ENCODE measurements around the gene SIGLEC7.

The SIGLEC7 gene

DNA sequence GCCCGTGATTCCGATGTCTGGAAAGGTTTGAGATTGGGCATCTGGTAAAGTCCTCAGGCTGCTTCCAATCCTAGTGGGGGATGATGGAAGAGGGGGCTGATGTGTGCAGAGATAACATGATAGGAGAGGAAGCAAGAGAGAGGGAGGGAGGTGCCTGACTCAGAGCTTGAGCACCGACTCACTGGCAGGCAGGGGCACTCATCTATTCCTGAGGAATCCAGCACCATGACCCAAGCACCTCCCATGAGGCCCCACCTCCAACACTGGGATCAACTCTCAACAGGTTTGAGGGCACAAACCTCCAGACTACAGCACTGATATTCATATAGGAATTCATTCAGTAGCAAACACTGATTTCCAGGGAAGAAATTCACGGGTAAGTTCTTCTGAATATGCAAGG is 23.0 kb upstream of the SIGLEC7 start:
- DNase-seq (ENCODE audit: low spot score), result no peak

DNA sequence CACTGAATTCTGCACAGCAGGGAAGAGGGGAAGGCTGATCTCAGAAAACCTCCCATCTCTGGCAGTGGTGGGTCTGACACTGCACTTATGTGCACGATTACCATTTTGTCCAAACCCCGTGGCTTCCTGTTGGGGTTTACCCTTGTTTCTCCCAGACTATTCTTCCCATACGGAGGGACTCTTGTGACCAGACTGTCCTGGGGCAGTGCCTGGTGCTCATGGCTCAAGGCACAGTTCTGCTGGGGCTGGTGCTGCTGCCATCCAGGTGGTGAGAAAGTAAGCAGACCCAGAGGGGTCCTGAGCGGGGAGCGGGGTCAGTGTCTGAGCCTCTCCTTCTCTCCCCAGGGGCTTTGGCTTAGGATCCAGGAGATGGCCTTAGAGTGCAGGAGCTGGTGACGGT is 22.5 kb upstream of the SIGLEC7 start:
- no peak for DNase-seq (ENCODE audit: low spot score)

DNA sequence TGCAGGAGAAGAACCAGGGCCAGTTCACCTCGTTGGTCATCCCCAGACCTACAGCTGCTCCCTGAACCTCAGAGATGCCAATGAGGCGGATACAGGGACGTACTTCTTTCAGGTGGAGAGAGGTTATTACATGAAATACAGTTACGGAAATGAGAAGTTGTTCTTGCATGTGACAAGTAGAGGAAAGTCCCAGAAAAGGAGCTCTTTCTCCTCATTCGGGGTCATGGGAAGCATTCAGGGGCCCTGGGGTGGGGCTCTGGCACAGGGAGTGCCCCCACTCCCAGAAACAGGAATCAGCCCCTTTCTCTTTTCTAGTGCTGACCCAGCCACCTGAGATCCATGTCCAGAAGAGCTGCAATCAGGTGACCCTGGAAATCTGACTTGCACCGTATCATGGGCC is 21.9 kb upstream of the SIGLEC7 start:
- DNase-seq (ENCODE audit: low spot score), result no peak

DNA sequence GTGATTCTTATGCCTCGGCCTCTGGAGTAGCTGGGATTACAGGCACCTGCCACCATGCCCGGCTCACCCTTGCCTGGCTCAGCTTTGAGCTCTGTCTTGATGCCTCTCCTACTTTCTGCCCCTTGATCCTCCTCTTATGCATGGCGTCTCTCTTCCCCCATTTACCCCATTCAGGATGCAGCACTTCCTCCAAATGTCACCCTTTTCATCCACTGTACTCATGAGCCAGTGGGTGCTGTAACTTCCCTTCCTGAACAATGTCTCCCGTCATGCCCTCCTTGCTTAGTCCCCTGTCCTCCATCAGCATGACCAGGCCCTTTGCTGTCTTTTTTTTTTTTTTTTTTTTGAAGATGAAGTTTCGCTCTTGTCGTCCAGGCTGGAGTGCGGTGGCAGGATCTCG is 20.8 kb upstream of the SIGLEC7 start:
- no peak for DNase-seq (ENCODE audit: low spot score)

DNA sequence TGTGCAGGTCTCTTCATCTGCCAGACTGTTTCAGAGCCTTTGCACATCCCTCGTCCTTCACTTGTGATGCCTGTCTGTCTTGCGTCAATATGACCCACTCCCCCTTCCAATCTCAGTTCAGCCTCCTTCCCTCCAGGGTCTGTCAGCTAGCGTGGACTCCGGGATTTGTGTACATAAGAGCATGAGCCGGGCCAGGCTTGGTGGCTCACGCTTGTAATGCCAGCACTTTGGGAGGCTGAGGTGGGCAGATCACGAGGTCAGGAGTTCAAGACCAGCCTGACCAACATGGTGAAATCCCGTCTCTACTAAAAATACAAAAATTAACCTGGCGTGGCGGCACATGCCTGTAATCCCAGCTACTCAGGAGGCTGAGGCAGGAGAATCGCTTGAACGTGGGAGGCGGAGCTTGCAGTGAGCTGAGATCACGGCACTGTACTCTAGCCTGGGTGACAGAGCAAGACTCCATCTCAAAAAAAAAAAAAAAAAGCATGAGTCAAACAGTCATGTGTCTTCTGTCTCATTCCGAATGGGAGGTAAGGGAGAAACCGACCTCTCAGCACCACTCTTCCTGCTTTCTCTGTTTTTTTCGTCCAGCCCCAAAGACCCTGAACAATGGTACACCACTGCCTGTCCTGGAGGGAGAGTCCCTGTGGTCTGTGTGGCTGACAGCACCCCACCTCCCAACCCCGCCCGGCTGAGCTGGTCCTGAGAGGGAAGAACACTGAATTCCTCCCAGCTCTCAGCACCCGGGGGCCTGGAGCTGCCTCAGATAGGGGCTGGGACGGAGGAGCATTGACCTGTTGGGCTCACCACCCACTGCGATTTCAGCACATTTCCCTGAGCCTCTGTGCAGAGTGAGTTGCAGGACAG is 19.8 kb upstream of the SIGLEC7 start:
- DNase-seq (ENCODE audit: low spot score), result no peak

DNA sequence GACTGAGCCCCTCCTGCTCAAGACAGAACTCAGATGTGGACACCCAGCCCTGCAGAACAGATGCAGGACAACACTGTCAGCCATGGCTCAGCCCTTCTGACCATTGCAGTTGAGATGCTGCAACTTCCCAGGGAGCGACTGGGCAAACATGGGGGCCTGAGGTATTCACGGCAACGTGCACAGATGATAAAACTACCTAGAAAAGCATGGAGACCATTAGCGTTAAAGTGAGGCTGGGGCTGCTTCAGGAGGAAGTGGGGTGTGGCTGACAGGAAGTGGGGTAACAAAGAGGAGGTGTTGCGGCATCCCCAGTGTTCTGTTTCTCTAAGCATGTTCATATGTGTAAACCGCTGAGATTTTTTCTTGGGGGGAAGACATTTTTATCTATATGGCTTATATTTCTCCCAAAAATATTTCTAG is 18.7 kb upstream of the SIGLEC7 start:
- no peak for DNase-seq (ENCODE audit: low spot score)

DNA sequence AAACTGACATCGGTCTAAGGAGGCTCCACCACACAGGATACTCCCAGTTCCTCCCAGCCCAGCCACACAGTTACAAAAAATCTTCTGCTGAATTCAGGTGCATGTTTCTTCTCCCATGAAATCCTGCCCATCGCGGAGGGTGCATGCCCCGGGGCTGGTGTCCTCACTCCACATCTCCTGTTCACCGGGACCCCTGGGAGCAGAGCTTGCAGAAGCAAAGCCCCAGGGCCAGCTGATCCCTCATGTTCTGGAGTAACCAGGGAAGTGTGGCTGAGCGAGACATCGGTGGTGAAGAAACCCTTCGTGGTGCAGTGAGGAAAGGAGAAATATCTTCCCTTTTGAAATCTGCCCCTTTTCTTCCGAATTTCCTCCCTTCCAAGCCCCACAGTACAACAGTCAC is 18.3 kb upstream of the SIGLEC7 start:
- DNase-seq (ENCODE audit: low spot score), result no peak

DNA sequence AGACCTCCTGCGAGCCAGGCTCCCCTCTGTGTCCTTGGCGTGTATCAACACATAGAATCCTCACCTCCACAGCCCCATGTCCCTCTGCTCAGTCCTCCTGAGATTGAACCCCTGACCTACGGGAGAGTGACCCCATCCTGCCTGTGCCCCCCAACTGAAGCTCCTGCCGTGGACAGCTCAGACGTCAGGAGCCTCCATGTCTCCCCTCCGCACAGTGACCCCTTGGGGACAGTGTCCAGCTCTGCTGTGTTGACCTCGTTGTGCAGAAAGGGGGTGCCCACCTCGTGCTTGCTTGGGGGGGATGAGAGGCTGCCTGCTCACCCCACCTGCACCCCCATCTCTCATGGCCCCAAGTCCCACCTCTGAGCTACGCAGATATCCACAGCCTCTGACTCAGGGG is 17.9 kb upstream of the SIGLEC7 start:
- DNase-seq (ENCODE audit: low spot score), result no peak

DNA sequence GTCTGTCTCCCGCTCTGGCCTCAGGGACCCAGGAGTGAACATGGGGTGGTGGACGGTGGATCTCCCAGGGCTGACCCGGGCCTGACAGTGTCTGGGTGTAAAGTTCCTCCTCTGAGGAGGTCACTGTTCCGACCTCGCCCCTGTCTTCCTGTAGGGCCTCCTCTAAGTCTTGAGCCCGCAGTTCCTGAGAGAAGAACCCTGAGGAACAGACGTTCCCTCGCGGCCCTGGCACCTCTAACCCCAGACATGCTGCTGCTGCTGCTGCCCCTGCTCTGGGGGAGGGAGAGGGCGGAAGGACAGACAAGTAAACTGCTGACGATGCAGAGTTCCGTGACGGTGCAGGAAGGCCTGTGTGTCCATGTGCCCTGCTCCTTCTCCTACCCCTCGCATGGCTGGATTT is 17.4 kb upstream of the SIGLEC7 start, which contains the start of gene SIGLEC9:
SIGLEC9 (plus strand) TSS at position 178 of the 400 bp plus-strand sequence; CDS start at position 247, 69 bp downstream.
- DNase-seq (ENCODE audit: low spot score), result no peak

DNA sequence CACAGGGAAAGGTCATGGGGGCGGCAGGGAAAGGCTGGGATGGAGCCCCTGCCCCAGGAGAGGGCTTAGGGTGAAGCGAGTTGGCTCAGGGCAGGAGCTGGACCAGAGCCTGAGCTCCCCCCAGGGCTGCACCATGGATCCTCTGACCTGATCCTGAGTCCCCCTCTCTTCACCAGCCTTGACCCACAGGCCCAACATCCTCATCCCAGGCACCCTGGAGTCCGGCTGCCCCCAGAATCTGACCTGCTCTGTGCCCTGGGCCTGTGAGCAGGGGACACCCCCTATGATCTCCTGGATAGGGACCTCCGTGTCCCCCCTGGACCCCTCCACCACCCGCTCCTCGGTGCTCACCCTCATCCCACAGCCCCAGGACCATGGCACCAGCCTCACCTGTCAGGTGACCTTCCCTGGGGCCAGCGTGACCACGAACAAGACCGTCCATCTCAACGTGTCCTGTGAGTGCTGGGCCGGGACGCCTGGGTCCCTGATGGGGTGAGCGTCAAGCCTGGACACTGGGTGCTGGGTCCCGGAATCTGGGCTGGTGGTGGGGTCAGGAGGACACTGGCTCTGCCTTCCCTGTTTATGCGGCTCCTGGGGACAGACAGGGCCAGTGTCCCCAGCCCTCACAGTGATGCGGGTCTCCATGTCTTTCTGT is 16.6 kb upstream of the SIGLEC7 start:
- DNase-seq (ENCODE audit: low spot score), result no peak

DNA sequence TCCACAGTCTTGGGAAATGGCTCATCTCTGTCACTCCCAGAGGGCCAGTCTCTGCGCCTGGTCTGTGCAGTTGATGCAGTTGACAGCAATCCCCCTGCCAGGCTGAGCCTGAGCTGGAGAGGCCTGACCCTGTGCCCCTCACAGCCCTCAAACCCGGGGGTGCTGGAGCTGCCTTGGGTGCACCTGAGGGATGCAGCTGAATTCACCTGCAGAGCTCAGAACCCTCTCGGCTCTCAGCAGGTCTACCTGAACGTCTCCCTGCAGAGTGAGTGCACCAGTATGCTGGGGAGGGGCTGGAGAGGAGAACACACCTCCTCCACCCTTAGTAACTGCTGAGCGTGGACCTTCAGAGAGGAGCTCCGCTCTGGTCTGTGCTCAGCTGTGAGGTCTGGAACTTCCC is 15.1 kb upstream of the SIGLEC7 start:
- DNase-seq (ENCODE audit: low spot score), result no peak

DNA sequence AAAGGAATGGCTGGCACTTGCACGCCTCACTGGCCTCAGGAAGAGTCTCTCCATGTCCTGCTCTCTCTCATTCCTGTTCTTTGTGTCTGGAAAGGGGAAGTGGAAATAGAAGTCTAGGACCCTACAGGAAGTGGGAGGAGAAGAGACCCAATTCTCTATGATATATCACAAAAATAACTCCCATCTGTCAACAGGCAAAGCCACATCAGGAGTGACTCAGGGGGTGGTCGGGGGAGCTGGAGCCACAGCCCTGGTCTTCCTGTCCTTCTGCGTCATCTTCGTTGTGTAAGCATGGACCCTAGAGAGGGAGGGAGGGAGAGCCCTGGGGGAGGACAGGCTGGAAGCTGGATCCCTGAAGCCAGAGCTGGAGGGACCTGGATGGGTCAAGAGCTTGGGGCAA is 14.3 kb upstream of the SIGLEC7 start:
- DNase-seq (ENCODE audit: low spot score), result no peak

DNA sequence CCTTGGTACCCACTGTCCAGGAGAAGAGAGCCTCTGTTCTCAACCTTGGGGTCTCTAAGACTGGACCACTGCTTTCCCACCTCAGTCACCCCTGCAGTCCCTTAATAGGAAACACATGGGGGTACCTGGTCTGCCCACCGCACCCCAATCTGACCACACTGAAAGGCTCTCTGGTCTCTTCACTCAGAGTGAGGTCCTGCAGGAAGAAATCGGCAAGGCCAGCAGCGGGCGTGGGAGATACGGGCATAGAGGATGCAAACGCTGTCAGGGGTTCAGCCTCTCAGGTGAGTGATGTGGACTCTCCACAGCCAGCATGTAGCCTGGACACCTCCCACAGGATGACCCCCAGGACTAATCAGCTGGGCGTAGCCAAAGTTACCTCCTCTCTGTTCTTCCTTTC is 13.9 kb upstream of the SIGLEC7 start:
- DNase-seq (ENCODE audit: low spot score), result no peak

DNA sequence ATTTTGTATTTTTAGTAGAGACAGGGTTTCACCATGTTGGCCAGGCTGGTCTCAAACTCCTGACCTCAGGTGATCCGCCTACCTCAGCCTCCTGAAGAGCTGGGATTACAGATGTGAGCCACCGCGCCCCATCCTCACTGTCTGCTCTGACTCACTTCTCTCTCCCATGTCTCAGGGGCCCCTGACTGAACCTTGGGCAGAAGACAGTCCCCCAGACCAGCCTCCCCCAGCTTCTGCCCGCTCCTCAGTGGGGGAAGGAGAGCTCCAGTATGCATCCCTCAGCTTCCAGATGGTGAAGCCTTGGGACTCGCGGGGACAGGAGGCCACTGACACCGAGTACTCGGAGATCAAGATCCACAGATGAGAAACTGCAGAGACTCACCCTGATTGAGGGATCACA is 12.4 kb upstream of the SIGLEC7 start:
- no peak for DNase-seq (ENCODE audit: low spot score)

DNA sequence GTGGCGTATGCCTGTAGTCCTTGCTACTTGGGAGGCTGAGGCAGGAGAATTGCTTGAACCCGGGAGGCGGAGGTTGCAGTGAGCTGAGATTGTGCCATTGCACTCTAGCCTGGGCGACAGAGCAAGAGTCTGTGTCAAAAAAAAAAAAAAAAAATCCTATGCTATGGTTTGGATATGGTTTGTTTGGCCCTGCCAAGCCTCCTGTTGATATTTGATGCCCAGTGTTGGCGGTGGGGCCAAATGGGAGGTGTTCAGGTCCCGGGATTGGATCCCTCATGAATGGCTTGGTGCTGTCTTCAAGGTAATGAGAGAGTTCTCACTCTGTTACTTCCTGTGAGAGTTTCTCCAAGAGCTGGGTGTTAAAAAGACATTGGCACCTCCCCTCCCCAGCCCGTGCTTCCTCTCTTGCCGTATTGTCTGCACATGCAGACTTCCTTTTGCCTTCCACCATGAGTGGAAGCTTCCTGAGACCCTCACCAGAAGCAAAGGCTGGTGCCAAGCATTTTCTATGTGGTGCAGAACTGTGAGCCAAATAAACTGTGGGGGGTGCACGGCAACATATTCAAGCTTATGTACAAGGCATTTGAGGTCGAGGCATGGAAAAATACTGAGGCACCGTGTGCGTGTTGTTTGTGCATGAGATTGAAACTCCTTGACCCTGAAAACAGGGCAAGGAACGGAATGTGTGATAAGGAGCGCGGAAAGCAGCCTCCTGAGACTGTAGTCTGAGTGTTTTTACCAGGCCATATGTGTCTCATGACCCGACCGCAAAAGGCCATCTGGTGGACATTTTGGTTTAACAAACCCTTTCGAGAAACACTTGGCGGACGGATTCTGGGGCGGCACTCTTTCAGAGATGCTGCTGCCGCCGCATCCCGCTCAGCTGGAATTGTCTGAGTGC is 10.1 kb upstream of the SIGLEC7 start:
- no peak for DNase-seq (ENCODE audit: low spot score)

DNA sequence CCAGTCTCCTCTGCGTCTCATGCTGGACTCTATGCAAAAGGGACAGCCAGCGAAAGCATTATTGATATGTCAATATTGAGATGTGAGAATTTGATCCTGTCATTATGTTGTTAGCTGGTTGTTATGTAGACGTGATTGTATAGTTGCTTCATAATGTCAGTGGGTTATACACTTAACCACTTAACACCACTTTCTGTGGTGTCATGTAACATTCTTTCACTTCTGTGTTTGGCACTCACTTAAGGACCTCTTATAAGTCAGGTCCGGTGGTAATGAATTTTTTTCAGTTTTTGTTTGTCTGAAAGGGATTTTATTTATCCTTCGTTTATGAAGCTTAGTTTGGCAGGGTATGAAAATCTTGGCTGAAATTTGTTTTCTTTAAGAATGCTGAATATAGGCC is 7.1 kb upstream of the SIGLEC7 start:
- no peak for DNase-seq (ENCODE audit: low spot score)

DNA sequence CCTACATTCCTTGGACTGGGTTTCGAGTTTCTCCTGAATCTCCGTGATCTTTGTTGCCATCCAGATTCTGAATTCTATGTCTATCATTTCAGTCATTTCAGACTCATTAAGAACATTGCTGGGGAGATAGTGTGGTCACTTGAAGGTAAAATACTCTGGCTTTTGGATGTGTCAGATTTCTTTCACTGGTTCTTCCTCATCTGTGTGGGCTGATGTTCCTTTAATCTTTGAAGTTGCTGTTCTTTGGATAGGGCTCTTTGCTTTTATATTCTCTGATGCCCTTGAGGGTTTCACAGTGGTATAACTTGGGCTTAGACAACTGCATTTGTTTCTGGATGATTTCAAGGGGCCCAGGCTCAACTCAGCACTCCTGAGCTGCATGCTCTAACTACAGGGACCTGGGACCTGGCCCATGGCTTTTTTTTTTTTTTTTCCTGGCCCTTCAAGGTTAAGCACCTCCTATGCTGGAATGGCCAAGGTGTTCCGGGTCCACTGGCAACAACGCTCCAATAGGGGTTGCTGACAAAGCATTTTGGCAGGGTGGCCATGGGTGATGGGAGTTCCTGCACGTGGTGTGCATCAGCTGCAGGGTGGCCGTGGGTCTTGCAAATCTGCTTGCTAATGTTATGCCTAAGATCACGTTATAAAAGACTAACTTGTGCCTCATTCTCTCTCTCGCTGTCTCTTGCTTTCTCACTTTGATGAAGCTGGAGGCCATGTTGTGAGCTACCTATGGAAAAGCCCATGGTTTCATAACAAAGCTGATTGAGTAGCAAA is 5.9 kb upstream of the SIGLEC7 start:
- DNase-seq (ENCODE audit: low spot score), result no peak

DNA sequence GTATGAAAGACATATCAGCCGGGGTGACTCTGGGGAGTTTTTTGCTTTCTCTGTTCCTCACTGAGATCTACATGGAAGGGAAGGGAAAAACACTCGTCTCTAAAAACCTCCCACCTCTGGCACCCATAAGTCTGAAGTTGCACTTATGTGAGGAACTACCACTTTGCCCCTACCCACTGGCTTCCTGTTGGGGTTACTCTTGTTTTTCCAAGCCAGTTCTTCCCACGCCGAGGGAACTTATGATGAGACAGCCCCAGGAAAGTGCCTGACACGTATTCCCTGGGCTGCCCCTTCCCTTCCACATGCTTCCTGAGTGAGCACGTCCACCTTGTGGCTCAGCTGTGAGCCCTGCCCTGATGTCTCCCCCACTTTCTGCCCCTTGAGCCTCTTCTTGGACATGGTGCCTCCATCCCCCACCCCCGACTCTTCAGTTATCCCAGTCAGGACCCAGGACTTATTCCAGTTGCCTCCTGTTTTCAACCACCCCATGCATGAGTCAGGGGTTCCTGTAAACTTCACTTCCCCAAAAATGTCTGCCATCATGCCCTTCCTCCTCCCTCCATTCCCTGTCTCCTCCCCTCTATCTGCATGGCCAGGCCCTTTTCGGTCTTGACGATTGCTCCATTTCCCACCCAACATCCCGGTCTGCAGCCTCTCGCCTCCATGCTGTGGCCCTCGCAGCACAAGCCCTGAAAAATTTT is 5.1 kb upstream of the SIGLEC7 start:
- DNase-seq (ENCODE audit: low spot score), result no peak

DNA sequence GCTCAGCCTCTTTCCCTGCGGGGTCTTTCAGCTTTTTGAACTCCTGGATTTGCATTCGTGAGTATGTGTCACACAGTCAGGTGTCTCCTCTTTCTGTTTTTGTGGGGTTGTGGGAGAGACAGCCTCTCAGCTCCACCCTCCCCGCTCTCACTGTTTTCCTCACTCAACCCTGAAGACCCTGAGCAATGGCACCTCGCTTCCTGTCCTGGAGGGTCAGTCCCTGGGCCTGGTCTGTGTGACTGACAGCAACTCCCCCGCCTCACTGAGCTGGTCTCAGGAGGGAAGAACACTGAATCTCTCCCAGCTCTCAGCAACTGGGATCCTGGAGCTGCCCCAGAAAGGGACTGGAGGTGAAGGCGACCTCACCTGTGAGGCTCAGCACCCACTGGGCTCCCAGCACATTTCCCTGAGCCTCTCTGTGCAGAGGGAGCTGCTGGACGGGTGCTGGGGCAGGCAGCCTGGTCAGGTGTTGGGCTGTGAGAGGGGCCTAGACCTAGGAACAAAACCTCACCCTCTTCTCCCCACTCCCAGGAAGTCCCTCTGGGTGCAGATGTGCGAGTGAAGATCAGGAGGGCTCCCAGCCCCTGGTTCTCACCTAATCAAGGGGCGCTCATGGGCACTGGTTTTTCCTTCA is 4.2 kb upstream of the SIGLEC7 start:
- no peak for DNase-seq (ENCODE audit: low spot score)

DNA sequence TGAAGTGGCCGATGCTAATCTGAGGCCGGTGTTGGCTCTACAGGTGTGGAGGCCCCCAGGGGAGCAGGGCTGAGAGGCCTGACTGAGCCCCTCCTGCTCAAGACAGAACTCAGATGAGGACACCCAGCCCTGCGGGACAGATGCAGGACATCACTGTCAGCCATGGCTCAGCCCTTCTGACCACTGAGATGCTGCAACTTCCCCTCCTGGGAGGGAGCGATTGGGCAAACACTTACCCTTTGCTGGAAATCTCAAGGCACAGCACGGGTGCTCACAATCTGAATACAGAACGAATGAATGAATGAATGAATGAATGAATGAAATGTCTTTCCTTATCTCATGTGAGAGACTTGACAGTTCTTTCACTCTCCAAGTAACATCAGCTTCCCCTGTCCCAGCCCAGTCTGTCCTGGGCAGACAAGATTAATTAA is 3.5 kb upstream of the SIGLEC7 start:
- no peak for DNase-seq (ENCODE audit: low spot score)

All from iPS-NIHi11 (cell line).